ENCODE measurements around the gene DPP8.

DNA sequence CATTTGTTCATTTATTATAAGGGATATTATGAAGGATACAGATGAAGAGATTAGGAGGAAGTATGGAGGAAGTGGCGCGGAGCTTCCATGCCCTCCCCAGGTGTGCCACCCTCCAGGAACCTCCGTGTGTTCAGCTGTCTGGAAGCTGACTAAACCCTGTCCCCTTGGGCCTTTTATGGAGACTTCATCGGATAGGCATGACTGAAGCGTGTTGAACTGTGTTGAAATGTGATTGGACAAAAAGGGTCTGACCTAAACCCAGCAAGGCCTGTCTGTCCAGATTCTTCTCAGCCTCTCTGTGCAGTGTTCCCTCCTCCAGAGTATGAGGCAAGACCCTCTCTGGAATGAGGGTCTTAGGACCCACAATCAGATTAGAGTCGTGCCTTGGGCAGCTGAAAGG lies 44.4 kb upstream of the DPP8 start:
- TF ChIP-seq, protein P1, sequence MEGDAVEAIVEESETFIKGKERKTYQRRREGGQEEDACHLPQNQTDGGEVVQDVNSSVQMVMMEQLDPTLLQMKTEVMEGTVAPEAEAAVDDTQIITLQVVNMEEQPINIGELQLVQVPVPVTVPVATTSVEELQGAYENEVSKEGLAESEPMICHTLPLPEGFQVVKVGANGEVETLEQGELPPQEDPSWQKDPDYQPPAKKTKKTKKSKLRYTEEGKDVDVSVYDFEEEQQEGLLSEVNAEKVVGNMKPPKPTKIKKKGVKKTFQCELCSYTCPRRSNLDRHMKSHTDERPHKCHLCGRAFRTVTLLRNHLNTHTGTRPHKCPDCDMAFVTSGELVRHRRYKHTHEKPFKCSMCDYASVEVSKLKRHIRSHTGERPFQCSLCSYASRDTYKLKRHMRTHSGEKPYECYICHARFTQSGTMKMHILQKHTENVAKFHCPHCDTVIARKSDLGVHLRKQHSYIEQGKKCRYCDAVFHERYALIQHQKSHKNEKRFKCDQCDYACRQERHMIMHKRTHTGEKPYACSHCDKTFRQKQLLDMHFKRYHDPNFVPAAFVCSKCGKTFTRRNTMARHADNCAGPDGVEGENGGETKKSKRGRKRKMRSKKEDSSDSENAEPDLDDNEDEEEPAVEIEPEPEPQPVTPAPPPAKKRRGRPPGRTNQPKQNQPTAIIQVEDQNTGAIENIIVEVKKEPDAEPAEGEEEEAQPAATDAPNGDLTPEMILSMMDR (IDR thresholded peaks at IDR 0.05): no peak
- TF ChIP-seq POLR2A (IDR thresholded peaks at IDR 0.05): no peak
